HepG2 (cell line): Measurements from ENCODE around the gene FOSB. TPM values are rescaled to one million over a fixed set of nuclear protein-coding genes. Genes with fewer than 3 reads are reported as not detected.

Source experiments
- DZIP1 ChIP-seq: sonication (generic); formaldehyde crosslinking; IDR thresholded peaks from 2 replicates; pipeline ENCODE4 v1.5.0; 2020; ENCODE audit warnings: mild to moderate bottlenecking, missing genetic modification reagents
- E2F1 ChIP-seq: sonication (generic); formaldehyde crosslinking; IDR thresholded peaks from 2 replicates; pipeline ENCODE4 v1.5.0; 2020; ENCODE audit warnings: missing genetic modification reagents
- FOSL1 ChIP-seq: sonication (generic); formaldehyde crosslinking; IDR thresholded peaks from 2 replicates; pipeline ENCODE4 v1.9.0; 2021; ENCODE audit warnings: missing genetic modification reagents, borderline replicate concordance
- MBD4 ChIP-seq: IDR thresholded peaks from 2 replicates; pipeline ENCODE4 v1.6.1; 2012; ENCODE audit warnings: low read length, inconsistent platforms, borderline replicate concordance
- MED13 ChIP-seq: sonication (generic); formaldehyde crosslinking; IDR thresholded peaks from 2 replicates; pipeline ENCODE4 v1.5.0; 2020; ENCODE audit warnings: missing genetic modification reagents
- SUZ12 ChIP-seq: fragments of 150-350 bp; IDR thresholded peaks from 2 replicates; pipeline ENCODE4 v1.6.1; 2014; ENCODE audit warnings: low read depth, low read length
- THAP11 ChIP-seq: IDR thresholded peaks from 2 replicates; pipeline ENCODE4 v1.6.1; 2016; ENCODE audit warnings: missing biosample characterization, missing genetic modification reagents
- U2AF1 ChIP-seq: fragments of 200-400 bp; formaldehyde crosslinking; optimal IDR thresholded peaks from 2 replicates; pipeline ENCODE3; 2017; ENCODE audit warnings: mild to moderate bottlenecking, low read depth, low read length
- ZFAT ChIP-seq: sonication (generic); formaldehyde crosslinking; conservative IDR thresholded peaks from 2 replicates; pipeline ENCODE4 v1.8.1; 2023; ENCODE audit warnings: missing genetic modification reagents, inconsistent platforms
- ZFP82 ChIP-seq: sonication (generic); formaldehyde crosslinking; IDR thresholded peaks from 2 replicates; pipeline ENCODE4 v1.5.1; 2020; ENCODE audit warnings: mild to moderate bottlenecking, missing genetic modification reagents, borderline replicate concordance
- ZNF12 ChIP-seq: sonication (generic); formaldehyde crosslinking; IDR thresholded peaks from 2 replicates; pipeline ENCODE4 v1.5.0; 2020; ENCODE audit warnings: missing genetic modification reagents
- ZNF143 ChIP-seq: sonication (generic); formaldehyde crosslinking; IDR thresholded peaks from 2 replicates; pipeline ENCODE4 v1.4.0; 2020; ENCODE audit warnings: missing genetic modification reagents
- ZNF280D ChIP-seq: sonication (generic); formaldehyde crosslinking; IDR thresholded peaks from 2 replicates; pipeline ENCODE4 v1.5.1; 2020; ENCODE audit warnings: mild to moderate bottlenecking, missing genetic modification reagents
- ZNF335 ChIP-seq: sonication (generic); formaldehyde crosslinking; IDR thresholded peaks from 2 replicates; pipeline ENCODE4 v1.4.0; 2020; ENCODE audit warnings: missing genetic modification reagents
- ZNF432 ChIP-seq: sonication (generic); formaldehyde crosslinking; IDR thresholded peaks from 2 replicates; pipeline ENCODE4 v1.5.0; 2020; ENCODE audit warnings: missing genetic modification reagents, mild to moderate bottlenecking, borderline replicate concordance
- ZNF512 ChIP-seq: sonication (generic); formaldehyde crosslinking; IDR thresholded peaks from 2 replicates; pipeline ENCODE4 v1.4.0; 2020; ENCODE audit warnings: mild to moderate bottlenecking, missing genetic modification reagents
- ZNF543 ChIP-seq: sonication (generic); formaldehyde crosslinking; IDR thresholded peaks from 2 replicates; pipeline ENCODE4 v1.4.0; 2020; ENCODE audit warnings: mild to moderate bottlenecking, missing genetic modification reagents
- ZNF576 ChIP-seq: sonication (generic); formaldehyde crosslinking; IDR thresholded peaks from 2 replicates; pipeline ENCODE4 v1.4.0; 2020; ENCODE audit warnings: mild to moderate bottlenecking, missing genetic modification reagents
- ZNF598 ChIP-seq: sonication (generic); formaldehyde crosslinking; IDR thresholded peaks from 2 replicates; pipeline ENCODE4 v1.5.1; 2020; ENCODE audit warnings: mild to moderate bottlenecking, missing genetic modification reagents, borderline replicate concordance
- ZNF616 ChIP-seq: sonication (generic); formaldehyde crosslinking; IDR thresholded peaks from 2 replicates; pipeline ENCODE4 v1.5.0; 2020; ENCODE audit warnings: low read depth, mild to moderate bottlenecking, missing genetic modification reagents
- ZNF761 ChIP-seq: sonication (generic); formaldehyde crosslinking; conservative IDR thresholded peaks from 2 replicates; pipeline ENCODE4 v1.4.0; 2020; ENCODE audit warnings: mild to moderate bottlenecking, missing genetic modification reagents
- ZNF782 ChIP-seq: sonication (generic); formaldehyde crosslinking; IDR thresholded peaks from 2 replicates; pipeline ENCODE4 v1.4.0; 2020; ENCODE audit warnings: missing genetic modification reagents, mild to moderate bottlenecking, borderline replicate concordance
- polyA plus RNA-seq, 8 experiments: library from polyadenylated mRNA; depleted of rRNA in 3 of 8; stranded (reverse) in 7 of 8; unstranded in 1 of 8; fragments of >200 nt; fragmentation: Illumina TruSeq in 4 of 8; extraction: Trizol in 4 of 8; gene quantifications; 2 replicates each; pipeline versions ENCODE4 v1.2.1 to v1.2.3, GENCODE V29; 2011 to 2016; ENCODE audit warnings: low read depth in 4 of 8, missing spikeins in 1 of 8, mixed read lengths in 1 of 8; ENCODE audit not compliant: insufficient read depth in 1 of 8
- total RNA-seq, 5 experiments: library from RNA; depleted of rRNA; stranded (reverse); fragments of >200 nt; fragmentation: Illumina TruSeq; extraction: Trizol; gene quantifications; 2 replicates each; pipeline ENCODE4 v1.2.3, GENCODE V29; 2016; ENCODE audit warnings: low read depth in 1 of 5

The FOSB gene
- total and polyA plus RNA-seq, 2 of the 13 experiments (the other 11 are each of a cell fraction or from before 2014, with no cell fraction given), result 2.8 to 6.0 TPM

- TF ChIP-seq SUZ12, result peak; percentile 100
- TF ChIP-seq ZNF576 (CRISPR knock-in tag), result no peak
- no peak for TF ChIP-seq ZNF616 (CRISPR knock-in tag)
- no peak for TF ChIP-seq ZNF432 (CRISPR knock-in tag)
- TF ChIP-seq THAP11 (CRISPR knock-in tag), result peak; percentile 98
- TF ChIP-seq ZFAT (CRISPR knock-in tag), result no peak
- TF ChIP-seq ZNF782 (CRISPR knock-in tag), result no peak
- TF ChIP-seq ZNF761, result no peak
- TF ChIP-seq ZNF335 (CRISPR knock-in tag), result no peak; the same call in 1 of the 2 replicates
- no peak for TF ChIP-seq DZIP1 (CRISPR knock-in tag)
- no peak for TF ChIP-seq ZNF512 (CRISPR knock-in tag)
- TF ChIP-seq ZNF143 (CRISPR knock-in tag), result peak; percentile 96
- TF ChIP-seq ZNF12 (CRISPR knock-in tag), result no peak
- no peak for TF ChIP-seq MED13 (CRISPR knock-in tag)
- TF ChIP-seq ZNF598 (CRISPR knock-in tag), result no peak
- no peak for TF ChIP-seq E2F1 (CRISPR knock-in tag)
- TF ChIP-seq U2AF1, result no peak
- no peak for TF ChIP-seq FOSL1 (CRISPR knock-in tag)
- TF ChIP-seq MBD4, result no peak
- no peak for TF ChIP-seq ZNF543 (CRISPR knock-in tag)
- no peak for TF ChIP-seq ZNF280D (CRISPR knock-in tag)
- 0 out of 2 replicates have a peak, but pooled peaks have one; percentile 5 for TF ChIP-seq ZFP82 (CRISPR knock-in tag)
Measured at GRCh38 chr19:45485305-45486077, 17.7 kb downstream of the FOSB start (continued).
